Retinal pigment epithelial cell (primary cell): ENCODE results near the gene NFASC.

Experiments used
- DNase-seq: peaks from one replicate; pipeline ENCODE4 v3.0.0-alpha.2; 2010; ENCODE audit warnings: low read depth
- H3K4me3 ChIP-seq: 2 replicates; pipeline ENCODE4 v1.5.1; 2011; ENCODE audit warnings: mild to moderate bottlenecking, low read length, control low read depth, moderate library complexity
- TF ChIP-seq, protein P1 (sequence below): conservative IDR thresholded peaks from 2 replicates; pipeline ENCODE4 v1.5.1; 2011; ENCODE audit warnings: low read depth, low read length, control low read depth, inconsistent platforms

Gene NFASC

DNA sequence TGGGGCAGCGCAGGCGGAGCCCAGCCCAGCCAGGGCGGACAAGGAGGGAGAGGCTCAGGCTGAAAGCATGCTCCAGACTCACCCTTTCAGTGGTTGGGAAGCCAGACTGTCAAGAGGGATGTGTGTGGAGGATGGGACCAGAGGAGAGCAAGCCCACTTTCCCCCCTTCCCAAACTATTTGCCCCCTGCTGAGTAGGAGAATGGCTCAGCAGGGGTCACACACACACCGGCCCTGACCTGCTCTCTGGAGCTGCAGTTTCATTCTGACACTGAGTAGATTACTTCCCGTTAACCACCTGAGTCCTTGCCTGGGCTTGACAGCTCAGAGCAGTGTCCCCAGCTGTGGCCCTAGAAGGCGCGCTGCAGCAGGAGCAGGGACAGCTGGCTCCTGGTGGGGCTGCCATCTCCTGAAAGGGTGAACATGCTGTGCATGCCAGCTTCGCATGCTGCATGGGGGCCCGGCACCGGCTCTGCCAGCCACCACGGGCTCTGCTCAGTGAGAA lies 120.7 kb downstream of the NFASC start:
- H3K4me3 ChIP-seq = no peak overlapping the region
- DNase-seq = no peak
- TF ChIP-seq, protein P1, sequence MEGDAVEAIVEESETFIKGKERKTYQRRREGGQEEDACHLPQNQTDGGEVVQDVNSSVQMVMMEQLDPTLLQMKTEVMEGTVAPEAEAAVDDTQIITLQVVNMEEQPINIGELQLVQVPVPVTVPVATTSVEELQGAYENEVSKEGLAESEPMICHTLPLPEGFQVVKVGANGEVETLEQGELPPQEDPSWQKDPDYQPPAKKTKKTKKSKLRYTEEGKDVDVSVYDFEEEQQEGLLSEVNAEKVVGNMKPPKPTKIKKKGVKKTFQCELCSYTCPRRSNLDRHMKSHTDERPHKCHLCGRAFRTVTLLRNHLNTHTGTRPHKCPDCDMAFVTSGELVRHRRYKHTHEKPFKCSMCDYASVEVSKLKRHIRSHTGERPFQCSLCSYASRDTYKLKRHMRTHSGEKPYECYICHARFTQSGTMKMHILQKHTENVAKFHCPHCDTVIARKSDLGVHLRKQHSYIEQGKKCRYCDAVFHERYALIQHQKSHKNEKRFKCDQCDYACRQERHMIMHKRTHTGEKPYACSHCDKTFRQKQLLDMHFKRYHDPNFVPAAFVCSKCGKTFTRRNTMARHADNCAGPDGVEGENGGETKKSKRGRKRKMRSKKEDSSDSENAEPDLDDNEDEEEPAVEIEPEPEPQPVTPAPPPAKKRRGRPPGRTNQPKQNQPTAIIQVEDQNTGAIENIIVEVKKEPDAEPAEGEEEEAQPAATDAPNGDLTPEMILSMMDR = no peak

DNA sequence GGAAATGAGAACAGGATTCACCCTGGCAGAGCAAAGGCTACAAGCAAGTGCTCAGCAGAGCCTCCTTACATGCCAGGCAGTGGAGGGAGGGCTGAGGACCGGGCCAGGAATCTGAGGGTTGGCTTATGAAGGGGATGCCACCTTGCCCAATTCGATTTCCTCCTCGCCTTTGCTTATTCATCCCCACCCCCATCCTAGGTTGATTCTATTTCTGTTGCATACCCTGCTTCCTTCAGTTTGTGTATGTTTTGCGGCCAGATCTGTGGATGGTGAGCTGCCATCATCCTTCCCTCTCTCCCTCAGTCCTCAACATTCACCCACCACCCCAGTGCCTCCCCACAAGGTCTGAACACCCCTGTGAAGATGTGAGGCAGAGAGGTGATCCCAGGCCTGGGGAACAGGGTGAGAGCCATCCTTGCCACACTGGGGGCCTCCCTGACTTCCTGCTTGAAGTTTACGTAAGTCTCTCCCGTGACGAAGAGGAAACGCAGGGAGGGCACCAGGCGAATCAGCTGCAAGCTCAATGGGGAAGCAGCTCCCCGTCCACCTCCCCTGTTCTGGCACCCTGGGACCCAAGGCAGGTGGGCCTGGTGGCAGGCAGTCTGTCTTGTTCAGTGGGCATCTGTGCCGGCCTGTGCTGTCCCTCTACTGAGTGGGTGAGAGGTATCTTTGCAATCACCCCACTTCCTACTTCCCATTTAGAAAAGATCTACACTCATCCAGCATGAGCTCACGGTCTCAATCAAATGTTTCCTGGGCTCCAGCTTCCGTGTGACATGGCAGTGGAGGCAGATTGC lies 121.7 kb downstream of the NFASC start:
- DNase-seq = no peak
- H3K4me3 ChIP-seq = no peak overlapping the region
- TF ChIP-seq, protein P1 = no peak

DNA sequence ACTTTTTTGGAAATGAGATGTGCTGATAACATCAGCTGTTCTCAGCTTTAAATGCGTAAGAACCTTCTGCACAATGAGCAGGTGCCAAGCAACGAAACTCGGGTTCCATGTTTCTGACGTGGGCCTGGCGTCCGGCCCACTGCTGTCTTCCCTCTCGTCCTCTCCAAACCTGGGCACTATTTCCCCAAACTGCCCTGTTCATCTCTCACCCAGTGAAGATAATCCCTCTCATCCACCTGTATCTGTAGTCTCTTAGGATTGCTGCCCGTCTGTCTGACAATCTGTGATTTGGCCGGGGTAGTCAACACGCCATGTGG lies 122.3 kb downstream of the NFASC start:
- no peak overlapping the region for H3K4me3 ChIP-seq
- TF ChIP-seq, protein P1 = no peak

DNA sequence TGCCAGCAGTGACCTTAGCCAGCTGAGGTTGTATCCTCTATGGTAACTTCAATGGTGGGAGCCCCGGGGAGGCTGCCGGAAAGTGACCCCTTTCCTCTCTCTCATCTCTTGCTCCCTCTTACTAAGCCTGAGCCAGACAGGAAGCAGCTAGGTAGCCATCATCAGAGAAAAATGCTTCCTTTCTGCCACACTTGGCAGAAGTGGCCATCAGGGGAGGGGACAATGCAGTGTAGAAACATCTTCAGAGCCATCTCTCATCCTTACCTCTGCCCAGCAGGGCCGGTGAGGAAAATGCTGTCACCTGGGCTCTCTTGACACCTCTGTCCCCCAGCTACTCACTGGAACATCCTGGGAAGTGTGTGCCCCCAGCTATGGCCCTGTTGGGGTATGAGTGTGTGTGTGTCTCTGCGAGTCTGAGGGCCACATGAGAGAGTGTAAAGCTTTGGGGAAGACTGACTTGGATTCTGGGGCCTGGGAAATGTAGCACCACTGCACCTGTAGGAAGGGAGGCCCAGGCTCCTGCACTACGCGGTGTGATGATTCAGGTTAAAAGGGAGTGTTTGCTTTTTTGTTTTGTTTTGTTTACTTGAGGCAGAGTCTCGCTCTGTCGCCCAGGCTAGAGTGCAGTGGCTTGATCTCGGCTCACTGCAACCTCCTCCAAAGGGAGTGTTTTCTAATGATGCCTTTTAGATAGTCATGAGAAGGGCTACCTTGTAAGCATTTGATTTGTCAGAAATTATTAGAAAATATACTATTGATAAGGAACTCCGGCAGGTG lies 123.6 kb downstream of the NFASC start:
- no peak overlapping the region for H3K4me3 ChIP-seq
- TF ChIP-seq, protein P1 = no peak
- DNase-seq = no peak

More for the DNA sequence above, 122.3 kb downstream of the NFASC start:
- no peak for DNase-seq

DNA sequence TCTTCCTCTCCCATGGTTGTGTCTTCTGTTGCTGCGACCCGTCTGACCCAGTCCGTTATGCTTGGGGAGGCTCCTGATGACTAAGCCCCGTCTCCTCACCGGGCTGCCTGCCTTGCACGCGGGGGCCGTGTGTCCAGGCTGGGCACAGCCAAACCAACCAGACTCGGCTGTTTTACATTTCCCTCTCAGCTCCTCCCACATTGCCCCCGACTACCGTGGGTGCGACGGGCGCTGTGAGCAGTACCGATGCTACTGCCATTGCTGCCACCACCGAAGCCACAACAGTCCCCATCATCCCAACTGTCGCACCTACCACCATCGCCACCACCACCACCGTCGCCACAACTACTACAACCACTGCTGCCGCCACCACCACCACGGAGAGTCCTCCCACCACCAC lies 126.3 kb downstream of the NFASC start:
- TF ChIP-seq, protein P1 = no peak
- no peak for DNase-seq
- no peak overlapping the region for H3K4me3 ChIP-seq

DNA sequence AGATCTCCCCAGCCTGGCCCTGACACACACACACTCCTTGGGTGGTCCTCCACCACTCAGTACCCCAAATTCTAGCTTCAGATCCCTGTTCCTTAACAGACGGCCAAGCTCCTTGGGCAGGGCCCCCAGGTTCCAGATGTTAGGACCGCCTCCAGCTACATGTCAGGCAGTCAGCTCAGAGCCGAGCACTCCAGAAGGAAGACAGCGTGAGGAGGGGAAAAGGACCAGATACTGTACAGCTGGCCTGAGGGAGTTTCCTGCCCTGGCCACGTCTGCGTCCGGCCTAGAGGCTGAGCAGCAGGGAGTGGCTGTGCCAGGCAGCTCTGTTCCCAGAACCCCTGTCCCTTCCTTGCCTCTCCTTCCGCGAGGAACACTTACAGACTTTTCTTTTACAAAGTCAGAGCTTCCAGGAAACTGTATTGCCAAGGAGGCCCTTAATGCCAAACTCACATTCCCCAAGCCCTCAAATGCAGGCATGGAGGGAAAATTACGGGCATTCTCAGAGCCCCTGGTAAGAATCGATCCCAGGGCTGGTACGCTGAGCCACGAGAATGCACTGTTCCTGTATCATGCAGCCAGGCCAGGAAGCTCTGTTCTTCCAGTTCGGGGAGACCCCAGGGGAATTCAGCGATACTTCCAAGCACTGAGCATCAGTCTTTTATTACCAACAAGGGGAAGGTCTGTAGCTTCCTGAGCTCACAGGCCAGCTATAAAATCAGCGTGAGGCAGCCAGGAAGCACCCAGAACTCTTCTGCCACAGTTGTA lies 127.1 kb downstream of the NFASC start:
- no peak for DNase-seq
- H3K4me3 ChIP-seq = no peak overlapping the region
- TF ChIP-seq, protein P1 = no peak
